ENCODE results near the gene CPNE2.

GRCh38 chr16:57184887-57185445, 92.6 kb downstream of the CPNE2 start:
- TF ChIP-seq CTCF (optimal IDR thresholded peaks at IDR 0.05 in 1 of 3, IDR thresholded peaks at IDR 0.05 in 1 of 3, conservative IDR thresholded peaks at IDR 0.05 in 1 of 3; ENCODE audit: extremely low read depth in 1 of 3, insufficient read depth in 2 of 3, low read length in 3 of 3) (no peak), EZH2 (IDR thresholded peaks at IDR 0.05; ENCODE audit: low read length) (no peak)

Measured in keratinocyte (primary cell).